H9 (cell line): ENCODE results near the gene TRIAP1. TPM values are rescaled to one million over a fixed set of nuclear protein-coding genes. Genes with fewer than 3 reads are reported as not detected.

ENCODE experiments used
- DNase-seq: peaks from one replicate; pipeline ENCODE4 v3.0.0-alpha.2; 2017
- H2AFZ ChIP-seq: one replicate; pipeline ENCODE4 v1.6.1; 2013; ENCODE audit warnings: mild to moderate bottlenecking, low read length, control low read depth, moderate library complexity
- H2AK5ac ChIP-seq: 2 replicates; pipeline ENCODE4 v1.6.1; 2013; ENCODE audit warnings: low read length, control low read depth, mixed read lengths; ENCODE audit not compliant: insufficient read length
- H2BK120ac ChIP-seq: one replicate; pipeline ENCODE4 v1.6.1; 2013; ENCODE audit warnings: low read depth, mild to moderate bottlenecking, low read length, control low read depth, inconsistent platforms; ENCODE audit not compliant: poor library complexity, severe bottlenecking
- H2BK12ac ChIP-seq: 2 replicates; pipeline ENCODE4 v1.6.1; 2013; ENCODE audit warnings: low read length, control low read depth, mixed read lengths, low read depth; ENCODE audit not compliant: insufficient read length
- H2BK15ac ChIP-seq: 2 replicates; pipeline ENCODE4 v1.6.1; 2013; ENCODE audit warnings: low read depth, low read length, control low read depth
- H2BK20ac ChIP-seq: one replicate; pipeline ENCODE4 v1.6.1; 2013; ENCODE audit warnings: low read depth, mild to moderate bottlenecking, low read length, control low read depth, inconsistent platforms; ENCODE audit not compliant: poor library complexity, severe bottlenecking
- H2BK5ac ChIP-seq: 2 replicates; pipeline ENCODE4 v1.6.1; 2013; ENCODE audit warnings: low read length, control low read depth, mixed read lengths; ENCODE audit not compliant: insufficient read length
- H3K14ac ChIP-seq: 2 replicates; pipeline ENCODE4 v1.6.1; 2013; ENCODE audit warnings: low read length, control low read depth; ENCODE audit not compliant: insufficient read depth
- H3K18ac ChIP-seq: 2 replicates; pipeline ENCODE4 v1.6.1; 2013; ENCODE audit warnings: low read depth, mild to moderate bottlenecking, mixed read lengths, low read length, control low read depth; ENCODE audit not compliant: insufficient read length
- H3K23ac ChIP-seq: 2 replicates; pipeline ENCODE4 v1.6.1; 2013; ENCODE audit warnings: low read length, control low read depth, mixed read lengths, low read depth; ENCODE audit not compliant: insufficient read length
- H3K23me2 ChIP-seq: 2 replicates; pipeline ENCODE4 v1.6.1; 2013; ENCODE audit warnings: low read depth, mild to moderate bottlenecking, mixed read lengths, low read length, control low read depth; ENCODE audit not compliant: insufficient read length, poor library complexity, severe bottlenecking
- H3K27ac ChIP-seq: 2 replicates; pipeline ENCODE4 v1.5.1; 2013; ENCODE audit warnings: low read length, control low read depth, mixed read lengths, low read depth; ENCODE audit not compliant: insufficient read length
- H3K27me3 ChIP-seq: 2 replicates; pipeline ENCODE4 v1.6.1; 2013; ENCODE audit warnings: low read length, control low read depth, inconsistent platforms; ENCODE audit not compliant: insufficient read depth
- H3K4ac ChIP-seq: 2 replicates; pipeline ENCODE4 v1.6.1; 2013; ENCODE audit warnings: low read depth, mild to moderate bottlenecking, control low read depth, inconsistent platforms, low read length, moderate library complexity
- H3K4me1 ChIP-seq: 2 replicates; pipeline ENCODE4 v1.6.1; 2013; ENCODE audit warnings: low read length, control low read depth, inconsistent platforms; ENCODE audit not compliant: insufficient read depth
- H3K4me2 ChIP-seq: 2 replicates; pipeline ENCODE4 v1.6.1; 2013; ENCODE audit warnings: low read length, control low read depth, mixed read lengths; ENCODE audit not compliant: insufficient read length, insufficient read depth
- H3K56ac ChIP-seq: 2 replicates; pipeline ENCODE4 v1.6.1; 2013; ENCODE audit warnings: low read depth, mild to moderate bottlenecking, mixed read lengths, low read length, control low read depth; ENCODE audit not compliant: insufficient read length
- H3K79me1 ChIP-seq: 2 replicates; pipeline ENCODE4 v1.6.1; 2013; ENCODE audit warnings: low read depth, mild to moderate bottlenecking, moderate library complexity, low read length, control low read depth, inconsistent platforms; ENCODE audit not compliant: insufficient read depth, poor library complexity, severe bottlenecking
- H3K79me2 ChIP-seq: 2 replicates; pipeline ENCODE4 v1.6.1; 2013; ENCODE audit warnings: low read length, control low read depth, inconsistent platforms; ENCODE audit not compliant: insufficient read depth
- H3K9ac ChIP-seq: 2 replicates; pipeline ENCODE4 v1.6.1; 2013; ENCODE audit warnings: low read length, control low read depth, mixed read lengths; ENCODE audit not compliant: insufficient read length; ENCODE audit errors: extremely low read depth
- H3K9me3 ChIP-seq: one replicate; pipeline ENCODE4 v1.6.1; 2013; ENCODE audit warnings: low read depth, low read length, inconsistent platforms; ENCODE audit not compliant: control insufficient read depth
- H3T11ph ChIP-seq: one replicate; pipeline ENCODE4 v1.6.1; 2013; ENCODE audit warnings: mild to moderate bottlenecking, low read length, control low read depth, inconsistent platforms
- H4K20me1 ChIP-seq: one replicate; pipeline ENCODE4 v1.6.1; 2013; ENCODE audit not compliant: control insufficient read depth, insufficient read length, insufficient read depth
- H4K5ac ChIP-seq: 2 replicates; pipeline ENCODE4 v1.6.1; 2013; ENCODE audit warnings: low read depth, mild to moderate bottlenecking, mixed read lengths, low read length, control low read depth; ENCODE audit not compliant: insufficient read length
- H4K8ac ChIP-seq: replicated peaks from 2 replicates; pipeline ENCODE4 v1.6.1; 2013; ENCODE audit warnings: low read length, control low read depth, mixed read lengths, low read depth; ENCODE audit not compliant: insufficient read length
- H4K91ac ChIP-seq: 2 replicates; pipeline ENCODE4 v1.6.1; 2013; ENCODE audit warnings: low read depth, mild to moderate bottlenecking, moderate library complexity, mixed read lengths, low read length, control low read depth; ENCODE audit not compliant: insufficient read length
- H3K27ac Mint-ChIP-seq, 3 experiments: 2 replicates in 2 of 3; 3 replicates in 1 of 3; pipeline ENCODE4 v1.8.0; 2020 to 2021; ENCODE audit warnings: mixed read lengths in 3 of 3, mild to moderate bottlenecking in 1 of 3, moderate library complexity in 1 of 3
- H3K27me3 Mint-ChIP-seq: 2 replicates; pipeline ENCODE4 v1.8.0; 2021; ENCODE audit warnings: low read depth, mild to moderate bottlenecking, moderate library complexity, mixed read lengths
- H3K36me3 Mint-ChIP-seq, 3 experiments: 2 replicates in 2 of 3; 3 replicates in 1 of 3; pipeline ENCODE4 v1.8.0; 2020 to 2021; ENCODE audit warnings: low read depth in 3 of 3, mixed read lengths in 3 of 3; ENCODE audit not compliant: insufficient read depth in 1 of 3
- H3K4me1 Mint-ChIP-seq, 2 experiments: 2 replicates each; pipeline ENCODE4 v1.8.0; 2020; ENCODE audit warnings: mixed read lengths in 2 of 2
- H3K4me3 Mint-ChIP-seq, 2 experiments: 2 replicates in 1 of 2; 3 replicates in 1 of 2; pipeline ENCODE4 v1.8.0; 2020 to 2021; ENCODE audit warnings: mild to moderate bottlenecking in 2 of 2, mixed read lengths in 2 of 2, moderate library complexity in 1 of 2
- H3K9me3 Mint-ChIP-seq, 2 experiments: 2 replicates in 1 of 2; 3 replicates in 1 of 2; pipeline ENCODE4 v1.8.0; 2020; ENCODE audit warnings: mild to moderate bottlenecking in 2 of 2, mixed read lengths in 2 of 2, moderate library complexity in 1 of 2
- CTCF ChIP-seq: fragments of 200-600 bp; sonication (generic); conservative IDR thresholded peaks from 3 replicates; pipeline ENCODE4 v1.8.0; 2021; ENCODE audit warnings: antibody characterized with exemption, mild to moderate bottlenecking
- WGBS: extraction: QIAGEN DNeasy Blood & Tissue Kit; methylation state at CpG from one replicate; pipeline ENCODE4 v1.1.7; 2013; ENCODE audit warnings: missing lambda C conversion rate, low lambda C conversion rate, mixed read lengths; ENCODE audit not compliant: insufficient read length; ENCODE audit errors: extremely low coverage; 5-methylcytosine and 5-hydroxymethylcytosine counted together
- total RNA-seq: library from RNA; stranded (reverse); gene quantifications from 2 replicates; pipeline ENCODE4 v1.2.1, GENCODE V29; 2021

TRIAP1 gene
- total RNA-seq, 1 experiment from 2014 or later = 70.4 TPM

- Histone ChIP-seq H2BK20ac (no peak overlapping the region), H3K79me2 (no peaks in the 10 kb centered on the region), H2BK120ac (no peak overlapping the region), H2BK15ac (no peak overlapping the region), H2AK5ac (no peak overlapping the region), H2AFZ (no peak overlapping the region), H3K56ac (no peak overlapping the region), H4K5ac (no peak overlapping the region), H3K4me1 (no peaks in the 10 kb centered on the region; the same call in 1 of the 2 replicates), H4K8ac (no peak overlapping the region), H4K91ac (no peak overlapping the region), H4K20me1 (no peaks in the 10 kb centered on the region), H3K23me2 (no peaks in the 10 kb centered on the region), H2BK12ac (no peak overlapping the region), H3K23ac (no peak overlapping the region), H3K18ac (no peak overlapping the region), H3K9ac (no peak overlapping the region), H3K79me1 (no peaks in the 10 kb centered on the region), H3K27me3 (no peaks in the 10 kb centered on the region), H2BK5ac (no peak overlapping the region), H3K9me3 (no peaks in the 10 kb centered on the region), H3K4me2 (no peak overlapping the region), H3K27ac (no peak overlapping the region), H3T11ph (no peak overlapping the region), H3K4ac (no peak overlapping the region), H3K14ac (no peak overlapping the region)
- Mint-ChIP-seq H3K27me3 (peaks cover 4% of the 10 kb centered on the region), H3K4me3 (no peak overlapping the region; a peak in 1 of 5 replicates), H3K9me3 (no peaks in the 10 kb centered on the region), H3K27ac (no peak overlapping the region; a peak in 1 of 7 replicates), H3K4me1 (peaks cover 23 to 26% of the 10 kb centered on the region in 2 experiments), H3K36me3 (no peaks in the 10 kb centered on the region)
- no peak for TF ChIP-seq CTCF
- no CpG with 5 or more reads among the region's 3 CpGs for WGBS
- no peak for DNase-seq
Observed at GRCh38 chr12:120425797-120426196, 20.4 kb downstream of the TRIAP1 start.
